Measurements from ENCODE around the gene MICOS13. TPM values are rescaled to one million over a fixed set of nuclear protein-coding genes. Genes with fewer than 3 reads are reported as not detected.

The MICOS13 gene
- total RNA-seq: 100 to 1,000 TPM in 2 of 3 donors, 10 to 100 TPM in 1; 90.0 to 107 (median 103) TPM

- Mint-ChIP-seq H3K27me3 (ENCODE audit: low read depth) (no peaks in the 10 kb centered on the region), H3K9me3 (no peaks in the 10 kb centered on the region), H3K36me3 (ENCODE audit: insufficient read depth) (peaks cover 4% of the 10 kb centered on the region), H3K4me3 (peak within 1 kb of the TSS; percentile 98), H3K4me1 (ENCODE audit: low read depth) (peaks cover 25% of the 10 kb centered on the region)
- ATAC-seq (peak; percentile 96 to 97), DNase-seq (peak; percentile 95)
Measured at GRCh38 chr19:5680437-5681368, at the start of gene MICOS13, which contains the start of gene HSD11B1L. Gene MICOS13, minus strand, starts transcription at chr19:5680516. Its CDS starts 30 bp downstream, at chr19:5680486. Gene HSD11B1L, plus strand, starts transcription at chr19:5681027. Its CDS starts 3,806 bp downstream, at chr19:5684833.

GRCh38 chr19:5727453-5728050 lies 47.2 kb upstream of the MICOS13 start:
- Mint-ChIP-seq H3K36me3 (ENCODE audit: insufficient read depth) (no peaks in the 10 kb centered on the region), H3K4me3 (no peak overlapping the region), H3K4me1 (ENCODE audit: low read depth) (no peaks in the 10 kb centered on the region), H3K9me3 (no peaks in the 10 kb centered on the region), H3K27me3 (ENCODE audit: low read depth) (no peaks in the 10 kb centered on the region)
- DNase-seq (no peak), ATAC-seq (no peak)

- DNase-seq (peak; percentile 97), ATAC-seq (peak; percentile 81 to 89)
- H3K4me1 Mint-ChIP-seq (ENCODE audit: low read depth): peaks cover 31% of the 10 kb centered on the region
- no peaks in the 10 kb centered on the region for H3K27me3 Mint-ChIP-seq (ENCODE audit: low read depth)
- no peaks in the 10 kb centered on the region for H3K9me3 Mint-ChIP-seq
- H3K36me3 Mint-ChIP-seq (ENCODE audit: insufficient read depth): peaks cover 18% of the 10 kb centered on the region
- H3K4me3 Mint-ChIP-seq: peak within 1 kb of the TSS; percentile 93
Measured at GRCh38 chr19:5719961-5720790, 39.9 kb upstream of the MICOS13 start, which contains the start of the genes CATSPERD and LONP1. Gene CATSPERD, plus strand, starts transcription at chr19:5720637. Its CDS starts 101 bp downstream, at chr19:5720738. Gene LONP1, minus strand, starts transcription at chr19:5720146. Its CDS starts 14 bp downstream, at chr19:5720132.

- Mint-ChIP-seq H3K9me3 (no peaks in the 10 kb centered on the region), H3K36me3 (ENCODE audit: insufficient read depth) (peaks cover 18% of the 10 kb centered on the region), H3K4me3 (peak overlapping the region; percentile 93), H3K4me1 (ENCODE audit: low read depth) (peaks cover 31% of the 10 kb centered on the region), H3K27me3 (ENCODE audit: low read depth) (no peaks in the 10 kb centered on the region)
- DNase-seq (no peak), ATAC-seq (no peak)
Measured at GRCh38 chr19:5719274-5719960, 39.1 kb upstream of the MICOS13 start.

GRCh38 chr19:5718579-5719273 lies 38.4 kb upstream of the MICOS13 start:
- ATAC-seq: peak; percentile 15 to 32
- peak; percentile 42 for DNase-seq
- H3K4me1 Mint-ChIP-seq (ENCODE audit: low read depth): peaks cover 31% of the 10 kb centered on the region
- H3K4me3 Mint-ChIP-seq: peak overlapping the region; percentile 93
- peaks cover 24% of the 10 kb centered on the region for H3K36me3 Mint-ChIP-seq (ENCODE audit: insufficient read depth)
- no peaks in the 10 kb centered on the region for H3K27me3 Mint-ChIP-seq (ENCODE audit: low read depth)
- no peaks in the 10 kb centered on the region for H3K9me3 Mint-ChIP-seq

- peak in 1 of 2 donors; percentile 11 for ATAC-seq
- Mint-ChIP-seq H3K27me3 (ENCODE audit: low read depth) (no peaks in the 10 kb centered on the region), H3K4me3 (peak overlapping the region; percentile 93), H3K9me3 (no peaks in the 10 kb centered on the region), H3K36me3 (ENCODE audit: insufficient read depth) (peaks cover 24% of the 10 kb centered on the region), H3K4me1 (ENCODE audit: low read depth) (peaks cover 31% of the 10 kb centered on the region)
- DNase-seq: peak; percentile 43
Measured at GRCh38 chr19:5718037-5718578, 37.8 kb upstream of the MICOS13 start.

- peaks cover 24% of the 10 kb centered on the region for H3K36me3 Mint-ChIP-seq (ENCODE audit: insufficient read depth)
- H3K4me3 Mint-ChIP-seq: peak overlapping the region; percentile 93
- H3K27me3 Mint-ChIP-seq (ENCODE audit: low read depth): no peaks in the 10 kb centered on the region
- no peak for ATAC-seq
- no peaks in the 10 kb centered on the region for H3K9me3 Mint-ChIP-seq
- no peak for DNase-seq
- H3K4me1 Mint-ChIP-seq (ENCODE audit: low read depth): peaks cover 31% of the 10 kb centered on the region
Measured at GRCh38 chr19:5717215-5717935, 37.1 kb upstream of the MICOS13 start.

GRCh38 chr19:5714816-5715215 lies 34.5 kb upstream of the MICOS13 start:
- ATAC-seq (no peak), DNase-seq (no peak)
- peaks cover 28% of the 10 kb centered on the region for H3K36me3 Mint-ChIP-seq (ENCODE audit: insufficient read depth)
- peaks cover 25% of the 10 kb centered on the region for H3K4me1 Mint-ChIP-seq (ENCODE audit: low read depth)
- H3K27me3 Mint-ChIP-seq (ENCODE audit: low read depth): no peaks in the 10 kb centered on the region
- H3K9me3 Mint-ChIP-seq: no peaks in the 10 kb centered on the region
- H3K4me3 Mint-ChIP-seq: no peak overlapping the region

- DNase-seq: no peak
- Mint-ChIP-seq H3K4me3 (no peak overlapping the region), H3K36me3 (ENCODE audit: insufficient read depth) (peaks cover 21% of the 10 kb centered on the region)
Measured at GRCh38 chr19:5713228-5713627, 32.9 kb upstream of the MICOS13 start.

GRCh38 chr19:5711713-5712161 lies 31.4 kb upstream of the MICOS13 start:
- no peaks in the 10 kb centered on the region for H3K9me3 Mint-ChIP-seq
- ATAC-seq: no peak
- peaks cover 6% of the 10 kb centered on the region for H3K4me1 Mint-ChIP-seq (ENCODE audit: low read depth)
- no peak overlapping the region for H3K4me3 Mint-ChIP-seq
- DNase-seq: no peak
- peaks cover 13% of the 10 kb centered on the region for H3K36me3 Mint-ChIP-seq (ENCODE audit: insufficient read depth)
- H3K27me3 Mint-ChIP-seq (ENCODE audit: low read depth): no peaks in the 10 kb centered on the region

More at GRCh38 chr19:5713228-5713627, 32.9 kb upstream of the MICOS13 start:
- Mint-ChIP-seq H3K9me3 (no peaks in the 10 kb centered on the region), H3K4me1 (ENCODE audit: low read depth) (peaks cover 19% of the 10 kb centered on the region), H3K27me3 (ENCODE audit: low read depth) (no peaks in the 10 kb centered on the region)
- no peak for ATAC-seq

- DNase-seq: no peak
- Mint-ChIP-seq H3K27me3 (ENCODE audit: low read depth) (no peaks in the 10 kb centered on the region), H3K4me1 (ENCODE audit: low read depth) (peaks cover 3% of the 10 kb centered on the region), H3K9me3 (no peaks in the 10 kb centered on the region), H3K4me3 (no peak overlapping the region), H3K36me3 (ENCODE audit: insufficient read depth) (peaks cover 13% of the 10 kb centered on the region)
- ATAC-seq: no peak
Measured at GRCh38 chr19:5711025-5711424, 30.7 kb upstream of the MICOS13 start.
